ENCODE results near the gene ADK. TPM values are rescaled to one million over a fixed set of nuclear protein-coding genes. Genes with fewer than 3 reads are reported as not detected.
A peak's percentile ranks its signal among the peaks of the same experiment; 100 is the strongest.

The ADK gene
- total RNA-seq, 4 donors from 2014 or later: 15.9 to 28.8 (median 23.3) TPM

DNA sequence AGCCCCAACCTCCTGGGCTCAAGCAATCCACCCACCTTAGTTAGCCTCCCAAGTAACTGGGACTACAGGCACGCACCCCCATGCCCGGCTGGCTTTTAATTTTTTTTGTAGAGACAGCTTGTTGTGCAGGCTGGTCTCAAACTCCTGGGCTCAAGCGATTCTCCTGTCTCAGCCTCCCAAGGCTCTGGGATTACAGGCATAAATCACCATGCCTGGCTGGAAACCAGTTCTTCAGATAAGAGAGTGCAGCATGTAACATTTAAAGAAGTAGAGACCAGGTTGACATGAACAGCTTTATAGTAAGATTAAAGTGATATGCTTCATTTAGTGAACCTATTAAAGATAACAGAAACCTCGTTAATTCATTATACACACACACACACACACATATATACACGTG lies 507.5 kb downstream of the ADK start:
- DNase-seq: no peak
- H3K4me1 ChIP-seq: no peaks in the 10 kb centered on the region
- no peak overlapping the region for H3K4me3 ChIP-seq
- no peaks in the 10 kb centered on the region for H3K9me3 ChIP-seq
- no peaks in the 10 kb centered on the region for H3K36me3 ChIP-seq
- intact Hi-C loops (cut with DNase I; ENCODE audit: low total_unique reads) (no loop called here), in situ Hi-C loops (cut with MboI; ENCODE audit: low sequenced_read_pairs in 4 of 4) (no loop called here)
- TF ChIP-seq, protein P1, sequence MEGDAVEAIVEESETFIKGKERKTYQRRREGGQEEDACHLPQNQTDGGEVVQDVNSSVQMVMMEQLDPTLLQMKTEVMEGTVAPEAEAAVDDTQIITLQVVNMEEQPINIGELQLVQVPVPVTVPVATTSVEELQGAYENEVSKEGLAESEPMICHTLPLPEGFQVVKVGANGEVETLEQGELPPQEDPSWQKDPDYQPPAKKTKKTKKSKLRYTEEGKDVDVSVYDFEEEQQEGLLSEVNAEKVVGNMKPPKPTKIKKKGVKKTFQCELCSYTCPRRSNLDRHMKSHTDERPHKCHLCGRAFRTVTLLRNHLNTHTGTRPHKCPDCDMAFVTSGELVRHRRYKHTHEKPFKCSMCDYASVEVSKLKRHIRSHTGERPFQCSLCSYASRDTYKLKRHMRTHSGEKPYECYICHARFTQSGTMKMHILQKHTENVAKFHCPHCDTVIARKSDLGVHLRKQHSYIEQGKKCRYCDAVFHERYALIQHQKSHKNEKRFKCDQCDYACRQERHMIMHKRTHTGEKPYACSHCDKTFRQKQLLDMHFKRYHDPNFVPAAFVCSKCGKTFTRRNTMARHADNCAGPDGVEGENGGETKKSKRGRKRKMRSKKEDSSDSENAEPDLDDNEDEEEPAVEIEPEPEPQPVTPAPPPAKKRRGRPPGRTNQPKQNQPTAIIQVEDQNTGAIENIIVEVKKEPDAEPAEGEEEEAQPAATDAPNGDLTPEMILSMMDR (IDR thresholded peaks at IDR 0.05 in 4 of 5, conservative IDR thresholded peaks at IDR 0.05 in 1 of 5): no peak
- TF ChIP-seq POLR2A (IDR thresholded peaks at IDR 0.05): no peak
- no peak for ATAC-seq
- H3K27ac ChIP-seq: no peak overlapping the region
- no peaks in the 10 kb centered on the region for H3K27me3 ChIP-seq

DNA sequence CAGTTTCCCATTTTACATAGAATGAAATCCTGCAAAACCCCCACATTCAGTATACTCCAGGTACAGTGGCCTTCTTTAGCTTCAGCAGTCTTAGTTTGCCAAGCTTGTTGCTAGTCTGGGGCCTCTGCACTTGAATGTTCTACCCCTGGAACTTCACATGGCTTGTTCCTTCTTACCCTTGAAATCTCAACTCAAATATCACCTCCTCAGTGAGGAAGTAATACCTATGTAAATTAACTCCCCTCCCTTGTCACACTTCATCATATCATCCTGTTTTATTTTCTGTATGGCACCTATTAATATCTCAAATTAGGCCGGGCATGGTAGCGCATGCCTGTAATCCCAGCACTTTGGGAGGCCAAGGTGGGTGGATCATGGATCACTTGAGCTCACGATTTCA lies 511.6 kb downstream of the ADK start:
- ATAC-seq: no peak
- in situ Hi-C loops (cut with MboI; ENCODE audit: low sequenced_read_pairs in 4 of 4): no loop called here
- H3K36me3 ChIP-seq: no peaks in the 10 kb centered on the region

DNA sequence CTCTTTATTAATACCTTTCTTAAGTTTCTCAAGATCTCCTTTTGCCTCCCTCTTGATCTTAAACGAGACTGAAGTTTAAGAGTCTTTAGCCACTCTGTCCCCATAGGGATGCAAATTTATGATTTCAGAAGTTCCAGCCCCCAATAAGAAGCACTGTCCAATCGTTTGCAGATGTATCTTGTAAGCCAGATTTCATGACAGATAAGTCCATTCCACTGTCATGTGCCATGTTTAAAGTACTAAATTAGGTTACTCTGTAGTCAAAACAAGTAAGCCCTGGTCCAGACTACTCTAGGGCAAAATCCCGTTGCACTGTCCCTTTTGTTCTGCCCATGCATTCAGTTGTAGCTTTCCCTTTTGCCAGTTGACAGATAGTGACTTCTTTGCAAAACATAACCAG lies 518.2 kb downstream of the ADK start:
- no peaks in the 10 kb centered on the region for H3K36me3 ChIP-seq
- in situ Hi-C loops (cut with MboI; ENCODE audit: low sequenced_read_pairs in 4 of 4): no loop called here

More for the DNA sequence above, 511.6 kb downstream of the ADK start:
- Histone ChIP-seq H3K4me3 (no peak overlapping the region), H3K9me3 (no peaks in the 10 kb centered on the region), H3K4me1 (no peaks in the 10 kb centered on the region), H3K27me3 (no peaks in the 10 kb centered on the region), H3K27ac (no peak overlapping the region)
- no peak for DNase-seq
- intact Hi-C loops (cut with DNase I; ENCODE audit: low total_unique reads): no loop called here
- TF ChIP-seq, protein P1 (IDR thresholded peaks at IDR 0.05 in 4 of 5, conservative IDR thresholded peaks at IDR 0.05 in 1 of 5): no peak
- no peak for TF ChIP-seq POLR2A (IDR thresholded peaks at IDR 0.05)

DNA sequence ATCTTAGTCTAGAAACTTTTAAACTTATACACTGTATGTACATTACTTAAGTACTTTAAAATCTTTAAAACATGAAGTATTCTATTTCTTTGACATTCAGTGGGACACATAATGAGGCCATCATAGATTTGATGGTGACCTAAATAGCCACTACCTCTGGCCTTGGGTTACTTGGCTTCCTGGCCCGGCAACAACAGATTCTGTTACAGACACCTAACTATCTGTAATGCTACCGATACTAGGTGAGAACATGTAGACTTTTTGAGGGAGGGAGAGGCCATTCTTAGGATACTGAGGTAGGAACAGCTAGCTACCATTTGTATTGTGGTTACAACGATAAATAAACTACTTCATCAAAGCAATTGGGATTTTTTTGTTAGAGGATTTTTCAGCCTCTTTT lies 520.7 kb downstream of the ADK start:
- DNase-seq: peak in 1 of 2 donors; percentile 26
- peak in 1 of 2 donors; percentile 42 for ATAC-seq
- H3K9me3 ChIP-seq: no peaks in the 10 kb centered on the region
- in situ Hi-C loops (cut with MboI; ENCODE audit: low sequenced_read_pairs in 4 of 4): no loop called here
- H3K4me3 ChIP-seq: no peak overlapping the region
- intact Hi-C loops (cut with DNase I; ENCODE audit: low total_unique reads): loop anchor here (5.0 kb wide), 1 partner anchor 79 kb away; no protein-coding TSS in a partner anchor
- peaks cover 29 to 52% of the 10 kb centered on the region in 2 donors for H3K4me1 ChIP-seq
- H3K27me3 ChIP-seq: no peaks in the 10 kb centered on the region
- H3K27ac ChIP-seq: peak overlapping the region; percentile 73 to 82 (median 79)
- no peaks in the 10 kb centered on the region for H3K36me3 ChIP-seq
- TF ChIP-seq, protein P1 (IDR thresholded peaks at IDR 0.05 in 4 of 5, conservative IDR thresholded peaks at IDR 0.05 in 1 of 5): no peak
- TF ChIP-seq POLR2A (IDR thresholded peaks at IDR 0.05): no peak

More for the DNA sequence above, 518.2 kb downstream of the ADK start:
- DNase-seq (no peak), ATAC-seq (no peak)
- H3K4me1 ChIP-seq: peaks cover 19 to 39% of the 10 kb centered on the region in 2 donors
- intact Hi-C loops (cut with DNase I; ENCODE audit: low total_unique reads): no loop called here
- peak overlapping the region in 2 of 4 donors; percentile 19 to 41 for H3K27ac ChIP-seq
- no peaks in the 10 kb centered on the region for H3K27me3 ChIP-seq
- TF ChIP-seq POLR2A (IDR thresholded peaks at IDR 0.05): no peak
- TF ChIP-seq, protein P1 (IDR thresholded peaks at IDR 0.05 in 4 of 5, conservative IDR thresholded peaks at IDR 0.05 in 1 of 5): no peak
- H3K4me3 ChIP-seq: no peak overlapping the region
- no peaks in the 10 kb centered on the region for H3K9me3 ChIP-seq
